HepG2 (cell line): ENCODE data around the gene CCL3. TPM values are rescaled to one million over a fixed set of nuclear protein-coding genes. Genes with fewer than 3 reads are reported as not detected.
"Not testable (repeated sequence)": the region's sequence is repeated elsewhere in the genome, so short reads cannot be mapped to it uniquely, and the experiment has no call there.

ENCODE experiments used
- ATAC-seq: fragments of 200-7000 bp; cut with Tn5 transposase; 3 replicates; pipeline ENCODE4 v1.9.1; 2020; ENCODE audit warnings: mild to moderate bottlenecking, moderate library complexity
- BruUV-seq: library from RNA; stranded (reverse); fragments of 400-500 nt; replicated peaks from 2 replicates; lab custom pipeline; 2021; lab: Mats Ljungman, UMichigan
- CTCF ChIA-PET: fragments of 300-600 bp; formaldehyde crosslinking; extraction: SDS; loops from one replicate; lab custom pipeline; 2021; ENCODE audit warnings: low total read pairs, inconsistent platforms, low intra/inter-chr PET ratio; lab: Yijun Ruan, JAX
- POLR2A ChIA-PET: fragments of 350-600 bp; sonication (Branson Sonifier 250); formaldehyde crosslinking; loops from one replicate; lab custom pipeline; 2020; ENCODE audit warnings: antibody characterized with exemption, inconsistent platforms; lab: Yijun Ruan, JAX
- DNase-seq: peaks from one replicate; pipeline ENCODE4 v3.0.0-alpha.2; 2015; ENCODE audit warnings: low spot score
- FAIRE-seq: peaks from 3 replicates; lab custom pipeline; 2011; peaks lifted over from hg19 to GRCh38; lab: Jason Lieb, UNC
- H2AFZ ChIP-seq: one replicate; pipeline ENCODE4 v1.6.1; 2011; ENCODE audit warnings: low read length, inconsistent platforms
- H3K27ac ChIP-seq: fragments of 300-600 bp; 3 replicates; pipeline ENCODE4 v1.8.0; 2011; ENCODE audit warnings: mixed run types, mild to moderate bottlenecking, mixed read lengths, low read length, inconsistent platforms; ENCODE audit not compliant: insufficient read depth; ENCODE audit errors: extremely low read length
- H3K27me3 ChIP-seq, 2 experiments: fragments of 200-600 bp in 1 of 2; 2 replicates in 1 of 2; 3 replicates in 1 of 2; pipeline versions ENCODE4 v1.6.0 to v1.8.0; 2011; ENCODE audit warnings: low read length in 2 of 2, mild to moderate bottlenecking in 2 of 2, moderate library complexity in 2 of 2, inconsistent platforms in 1 of 2; ENCODE audit not compliant: insufficient read depth in 2 of 2, control insufficient read depth in 1 of 2
- H3K36me3 ChIP-seq, 2 experiments: fragments of 200-600 bp in 1 of 2; replicated peaks in 1 of 2; 2 replicates in 1 of 2; 3 replicates in 1 of 2; pipeline versions ENCODE4 v1.5.1 to v1.8.0; 2011; ENCODE audit warnings: low read length in 2 of 2, inconsistent platforms in 1 of 2; ENCODE audit not compliant: insufficient read depth in 2 of 2, control insufficient read depth in 1 of 2
- H3K4me1 ChIP-seq: 2 replicates; pipeline ENCODE4 v1.5.1; 2012; ENCODE audit warnings: low read length, inconsistent platforms; ENCODE audit not compliant: insufficient read depth
- H3K4me2 ChIP-seq: 2 replicates; pipeline ENCODE4 v1.6.0; 2011; ENCODE audit warnings: low read depth, low read length, inconsistent platforms
- H3K4me3 ChIP-seq, 3 experiments: fragments of 200-600 bp in 1 of 3; sonication (generic), shearing (Covaris generic) in 1 of 3; replicated peaks in 1 of 3; 2 replicates each; pipeline ENCODE4 v1.5.1; 2011 to 2016; ENCODE audit warnings: low read length in 3 of 3, inconsistent platforms in 2 of 3, low read depth in 2 of 3, mild to moderate bottlenecking in 2 of 3, control low read depth in 1 of 3, mixed read lengths in 1 of 3; ENCODE audit not compliant: insufficient read depth in 1 of 3
- H3K79me2 ChIP-seq: one replicate; pipeline ENCODE4 v1.6.1; 2011; ENCODE audit warnings: low read length, inconsistent platforms; ENCODE audit not compliant: insufficient read depth
- H3K9ac ChIP-seq: 2 replicates; pipeline ENCODE4 v1.6.0; 2011; ENCODE audit warnings: mild to moderate bottlenecking, low read depth, low read length, inconsistent platforms; ENCODE audit not compliant: insufficient read depth
- H3K9me3 ChIP-seq: 2 replicates; pipeline ENCODE4 v1.5.1; 2012; ENCODE audit warnings: mild to moderate bottlenecking, low read length
- H4K20me1 ChIP-seq: 2 replicates; pipeline ENCODE4 v1.6.0; 2011; ENCODE audit warnings: inconsistent platforms, mild to moderate bottlenecking, low read length, moderate library complexity; ENCODE audit not compliant: insufficient read depth
- ATF7 ChIP-seq, 2 experiments: fragments of 450-650 bp in 1 of 2; sonication (generic) in 1 of 2; formaldehyde crosslinking in 1 of 2; IDR thresholded peaks; 2 replicates each; pipeline versions ENCODE4 v1.4.0 to v1.6.1; 2016 to 2020; ENCODE audit warnings: antibody characterized with exemption in 1 of 2, mild to moderate bottlenecking in 1 of 2, missing genetic modification reagents in 1 of 2
- CREB1 ChIP-seq, 2 experiments: fragments of 450-650 bp in 1 of 2; IDR thresholded peaks; 2 replicates each; pipeline ENCODE4 v1.6.1; 2016 to 2017; ENCODE audit warnings: control low read depth in 1 of 2, mild to moderate bottlenecking in 1 of 2, missing compliant biosample characterization in 1 of 2, missing genetic modification characterization in 1 of 2
- WGBS: methylation state at CpG from one replicate; pipeline ENCODE4 v1.1.6; 2017; ENCODE audit warnings: low lambda C conversion rate; 5-methylcytosine and 5-hydroxymethylcytosine counted together
- in situ Hi-C: cut with HindIII; loops from 2 replicates; pipeline ENCODE4 v1.10.0; 2017; ENCODE audit warnings: low pct_unique_long_range_greater_than_20kb; ENCODE audit not compliant: extremely low pct_ligation_motif_present
- intact Hi-C: fragments of 100-400 bp; cut with micrococcal nuclease; formaldehyde crosslinking; loops from one replicate; pipeline ENCODE4 v1.10.0; 2022; ENCODE audit not compliant: unreplicated experiment
- polyA plus RNA-seq, 8 experiments: library from polyadenylated mRNA; depleted of rRNA in 3 of 8; stranded (reverse) in 7 of 8; unstranded in 1 of 8; fragments of >200 nt; fragmentation: Illumina TruSeq in 4 of 8; extraction: Trizol in 4 of 8; gene quantifications; 2 replicates each; pipeline versions ENCODE4 v1.2.1 to v1.2.3, GENCODE V29; 2011 to 2016; ENCODE audit warnings: low read depth in 4 of 8, missing spikeins in 1 of 8, mixed read lengths in 1 of 8; ENCODE audit not compliant: insufficient read depth in 1 of 8
- total RNA-seq, 5 experiments: library from RNA; depleted of rRNA; stranded (reverse); fragments of >200 nt; fragmentation: Illumina TruSeq; extraction: Trizol; gene quantifications; 2 replicates each; pipeline ENCODE4 v1.2.3, GENCODE V29; 2016; ENCODE audit warnings: low read depth in 1 of 5

Gene CCL3
- total and polyA plus RNA-seq, 2 of the 13 experiments (the other 11 are each of a cell fraction or from before 2014, with no cell fraction given) = not detected

DNA sequence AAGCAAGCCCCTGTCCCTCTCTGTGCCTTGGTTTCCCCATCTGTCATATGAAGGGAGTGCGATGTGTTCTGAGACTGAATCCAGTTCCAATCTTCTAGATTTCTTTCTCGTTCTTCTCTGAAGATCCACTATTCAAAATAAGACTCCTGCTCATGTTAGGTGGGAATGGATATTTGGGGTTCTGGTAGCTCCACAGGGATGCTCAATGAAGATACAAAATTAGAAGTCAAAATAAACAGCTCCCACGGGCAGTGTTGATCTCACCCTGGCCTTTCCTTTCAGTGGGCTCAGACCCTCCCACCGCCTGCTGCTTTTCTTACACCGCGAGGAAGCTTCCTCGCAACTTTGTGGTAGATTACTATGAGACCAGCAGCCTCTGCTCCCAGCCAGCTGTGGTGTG, 14.3 kb upstream of the CCL3 start:
- in situ Hi-C loops = loop anchor here (10.0 kb wide), 1 partner anchor 59 kb away; no protein-coding TSS in a partner anchor
- H3K27me3 ChIP-seq, H3K79me2 ChIP-seq, BruUV-seq, H3K4me1 ChIP-seq, H3K9ac ChIP-seq, intact Hi-C loops, H3K4me3 ChIP-seq, POLR2A ChIA-PET, H3K9me3 ChIP-seq, H3K27ac ChIP-seq, ATAC-seq, FAIRE-seq, H3K36me3 ChIP-seq, H3K4me2 ChIP-seq, H4K20me1 ChIP-seq, DNase-seq, H2AFZ ChIP-seq, CTCF ChIA-PET: not testable (repeated sequence)
- WGBS = 44% methylated on average over 7 of the region's 7 CpGs

DNA sequence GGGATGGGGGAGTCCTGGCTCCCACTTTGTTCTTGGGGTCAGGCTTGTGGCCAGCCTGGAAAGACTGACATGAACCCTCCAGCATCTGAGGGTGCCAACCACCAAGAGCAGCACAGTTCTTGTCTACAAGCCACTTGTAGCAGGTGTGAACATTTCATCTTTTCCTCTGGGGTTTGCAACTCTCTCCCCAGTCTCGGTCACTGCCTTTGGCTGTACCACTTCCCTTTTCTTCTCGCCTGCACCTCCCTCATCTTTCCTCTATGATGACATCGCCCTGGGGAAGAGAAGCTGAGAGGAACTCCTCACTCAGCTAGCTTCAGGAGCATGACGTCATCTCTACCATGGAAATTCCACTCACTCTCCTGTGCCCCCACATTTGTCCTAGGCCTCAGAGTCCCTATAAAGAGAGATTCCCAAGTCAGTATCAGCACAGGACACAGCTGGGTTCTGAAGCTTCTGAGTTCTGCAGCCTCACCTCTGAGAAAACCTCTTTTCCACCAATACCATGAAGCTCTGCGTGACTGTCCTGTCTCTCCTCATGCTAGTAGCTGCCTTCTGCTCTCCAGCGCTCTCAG, 13.5 kb upstream of the CCL3 start, which contains the start of gene CCL4:
CCL4 (plus strand) TSS at position 427 of the 575 bp plus-strand sequence; CDS start at position 506, 79 bp downstream.
- ATAC-seq; H3K36me3 ChIP-seq; H3K4me3 ChIP-seq; DNase-seq; BruUV-seq; H3K9ac ChIP-seq; H3K27me3 ChIP-seq; H3K4me2 ChIP-seq; POLR2A ChIA-PET; FAIRE-seq; intact Hi-C loops; H4K20me1 ChIP-seq; H2AFZ ChIP-seq; H3K79me2 ChIP-seq; H3K27ac ChIP-seq; H3K9me3 ChIP-seq; CTCF ChIA-PET; H3K4me1 ChIP-seq; TF ChIP-seq CREB1, ATF7 (CRISPR knock-in tag; IDR thresholded peaks at IDR 0.05): not testable (repeated sequence)
- TF ChIP-seq CREB1 (IDR thresholded peaks at IDR 0.05) (peak; percentile 80), ATF7 (IDR thresholded peaks at IDR 0.05) (peak; percentile 95)
- WGBS = 43% methylated on average over 6 of the region's 6 CpGs
- in situ Hi-C loops = loop anchor here (10.0 kb wide), 1 partner anchor 59 kb away; no protein-coding TSS in a partner anchor

DNA sequence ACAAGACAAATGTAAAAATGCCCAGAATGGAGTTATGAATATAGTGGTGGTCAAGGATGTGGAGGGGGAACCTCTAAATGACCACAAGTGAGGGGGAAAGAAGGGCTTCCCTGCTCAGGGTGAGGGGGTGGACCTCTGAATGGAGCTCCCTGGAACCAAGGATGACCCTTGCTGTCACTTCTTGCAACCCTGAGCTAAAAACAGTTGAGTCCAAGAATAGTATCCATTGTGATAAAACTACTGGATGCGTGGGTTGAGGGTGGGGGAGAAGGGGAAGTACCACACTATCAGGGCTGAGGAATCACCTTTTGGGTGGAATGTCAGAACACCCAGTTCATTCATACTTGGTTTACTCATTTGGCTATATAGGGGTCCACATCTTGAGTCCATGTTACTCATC, 9.1 kb upstream of the CCL3 start:
- CTCF ChIA-PET, H3K4me3 ChIP-seq, ATAC-seq, DNase-seq, POLR2A ChIA-PET, H3K36me3 ChIP-seq, H3K9me3 ChIP-seq, H3K79me2 ChIP-seq, H3K27me3 ChIP-seq, H3K4me2 ChIP-seq, H3K9ac ChIP-seq, BruUV-seq, in situ Hi-C loops, FAIRE-seq, H3K27ac ChIP-seq, H2AFZ ChIP-seq, H3K4me1 ChIP-seq, H4K20me1 ChIP-seq, intact Hi-C loops: not testable (repeated sequence)
- WGBS = 27% methylated on average over 1 of the region's 1 CpG
